Uterus (tissue), 2 donors: ENCODE measurements around the gene AGXT2.
A peak's percentile ranks its signal among the peaks of the same experiment; 100 is the strongest.

ENCODE experiments used
- CTCF ChIP-seq, 4 experiments: fragments of 200-600 bp in 2 of 4; fragments of 450-650 bp in 2 of 4; sonication (generic) in 2 of 4; IDR thresholded peaks; one replicate each; pipeline ENCODE4 v1.5.1; 2016 to 2019; ENCODE audit warnings: antibody characterized with exemption in 4 of 4, mild to moderate bottlenecking in 2 of 4, moderate library complexity in 1 of 4
- POLR2A ChIP-seq, 2 donors: fragments of 450-650 bp; IDR thresholded peaks; one replicate each; pipeline ENCODE4 v1.6.1; 2016; ENCODE audit warnings: antibody characterized with exemption in 2 of 2, mild to moderate bottlenecking in 1 of 2, moderate library complexity in 1 of 2

GRCh38 chr5:34957857-34958690, 89.7 kb downstream of the AGXT2 start:
- TF ChIP-seq POLR2A (IDR thresholded peaks at IDR 0.05) = no peak
- TF ChIP-seq CTCF (IDR thresholded peaks at IDR 0.05) = peak in 3 of 4 experiments; percentile 11 to 56 (median 33)
